ENCODE measurements around the gene ENHO. TPM values are rescaled to one million over a fixed set of nuclear protein-coding genes. Genes with fewer than 3 reads are reported as not detected.

Gene ENHO
- total and polyA plus RNA-seq, 2 of the 8 experiments (the other 6 are each of a cell fraction or from before 2014, with no cell fraction given), result 12.2 to 49.4 TPM

- DNase-seq (ENCODE audit: low read depth in 1 of 2, low spot score in 2 of 2) (no peak), FAIRE-seq (no peak)
- Histone ChIP-seq H3K23ac (ENCODE audit: insufficient read length) (no peak overlapping the region), H2BK5ac (ENCODE audit: low read depth, low read length) (no peak overlapping the region), H2BK120ac (replicated peaks; ENCODE audit: low read depth, low read length) (no peak overlapping the region), H4K20me1 (replicated peaks in 1 of 2; ENCODE audit: control insufficient read depth in 1 of 2, insufficient read depth in 2 of 2, low read length in 2 of 2) (no peaks in the 10 kb centered on the region), H3K18ac (ENCODE audit: extremely low read depth, low read length) (no peak overlapping the region), H3K27ac (ENCODE audit: low read depth, low read length) (no peak overlapping the region), H3K4me3 (ENCODE audit: extremely low read depth in 1 of 4, insufficient read depth in 2 of 4, low read depth in 3 of 4, low read length in 4 of 4) (no peak overlapping the region), H4K5ac (ENCODE audit: insufficient read length, low read depth, low read length) (no peak overlapping the region), H3K36me3 (ENCODE audit: control insufficient read depth in 2 of 4, insufficient read depth in 4 of 4, low read length in 3 of 4) (no peaks in the 10 kb centered on the region), H3K23me2 (ENCODE audit: low read depth, low read length) (no peaks in the 10 kb centered on the region), H4K8ac (ENCODE audit: extremely low read depth, insufficient read depth, low read length) (no peak overlapping the region), H2AFZ (ENCODE audit: low read length) (no peak overlapping the region), H2AK5ac (ENCODE audit: low read depth, low read length) (no peak overlapping the region), H2BK12ac (ENCODE audit: low read depth, low read length) (no peak overlapping the region), H3K79me1 (ENCODE audit: low read depth, low read length) (no peaks in the 10 kb centered on the region), H3K4me1 (replicated peaks in 1 of 4; ENCODE audit: control insufficient read depth in 3 of 4, insufficient read depth in 4 of 4, low read length in 3 of 4) (no peaks in the 10 kb centered on the region), H2BK20ac (ENCODE audit: low read length) (no peak overlapping the region), H4K91ac (replicated peaks; ENCODE audit: insufficient read length, low read length) (no peak overlapping the region), H3K9ac (replicated peaks in 1 of 4; ENCODE audit: extremely low read depth in 1 of 4, low read depth in 3 of 4, low read length in 3 of 4) (no peak overlapping the region), H3K4me2 (ENCODE audit: insufficient read depth in 1 of 2, low read depth in 2 of 2, low read length in 2 of 2) (no peak overlapping the region), H3K27me3 (replicated peaks in 1 of 4; ENCODE audit: control insufficient read depth in 3 of 4, extremely low read depth in 1 of 4, insufficient read depth in 3 of 4, low read length in 3 of 4) (no peaks in the 10 kb centered on the region; a peak in 1 of 7 replicates), H3K79me2 (ENCODE audit: control insufficient read depth in 1 of 2, insufficient read depth in 2 of 2, low read length in 2 of 2) (no peaks in the 10 kb centered on the region), H3K14ac (ENCODE audit: insufficient read length) (no peak overlapping the region), H3K9me3 (ENCODE audit: insufficient read depth in 2 of 2, low read depth in 1 of 2, low read length in 1 of 2) (peaks cover 0 to 3% of the 10 kb centered on the region in 2 experiments; a peak in 1 of 4 replicates), H3K56ac (replicated peaks; ENCODE audit: insufficient read length, low read depth, low read length) (no peak overlapping the region), H2BK15ac (ENCODE audit: low read length) (no peak overlapping the region), H3K4ac (replicated peaks; ENCODE audit: insufficient read length, low read depth, low read length) (no peak overlapping the region)
- 80% methylated on average over 5 of the region's 5 CpGs; no CpG with 5 or more reads in 1 of the 2 experiments for WGBS, 2 experiments (ENCODE audit: extremely low coverage in 1 of 2, insufficient coverage in 1 of 2, insufficient read length in 1 of 2, insufficient replicate concordance in 2 of 2, low coverage in 1 of 2, low lambda C conversion rate in 2 of 2, missing lambda C conversion rate in 1 of 2)
- POLR2A ChIA-PET (ENCODE audit: partially characterized antibody), result no interaction called here
- CTCF ChIA-PET (ENCODE audit: partially characterized antibody), result interaction anchor here (0.6 to 4.7 kb wide), 13 partner anchors 11 to 83 kb away, joined by 3 to 17 read pairs (median 4); no protein-coding TSS in a partner anchor
- TF ChIP-seq CBX5 (IDR thresholded peaks at IDR 0.05; ENCODE audit: low read depth, low read length) (no peak), KDM5A (IDR thresholded peaks at IDR 0.05; ENCODE audit: low read length) (no peak), KDM4A (IDR thresholded peaks at IDR 0.05; ENCODE audit: low read depth, low read length, severe bottlenecking) (no peak), PHF8 (conservative IDR thresholded peaks at IDR 0.05; ENCODE audit: low read depth, low read length) (no peak), MAX (IDR thresholded peaks at IDR 0.05) (no peak), EP300 (IDR thresholded peaks at IDR 0.05; ENCODE audit: borderline replicate concordance in 1 of 2, low read depth in 2 of 2, low read length in 2 of 2) (no peak)
Measured at GRCh38 chr9:34479431-34479866, 43.3 kb downstream of the ENHO start.
